HFFc6 (cell line): ENCODE results near the gene LHX1. TPM values are rescaled to one million over a fixed set of nuclear protein-coding genes. Genes with fewer than 3 reads are reported as not detected.

Source experiments
- DNase-seq: peaks from one replicate; pipeline ENCODE4 v3.0.0-alpha.2; 2018
- H3K27ac Mint-ChIP-seq: 2 replicates; pipeline ENCODE4 v1.8.0; 2020; ENCODE audit warnings: mild to moderate bottlenecking, mixed read lengths
- H3K27me3 Mint-ChIP-seq: 2 replicates; pipeline ENCODE4 v1.8.0; 2021; ENCODE audit warnings: mild to moderate bottlenecking, moderate library complexity, mixed read lengths; ENCODE audit not compliant: insufficient read depth
- H3K36me3 Mint-ChIP-seq: 2 replicates; pipeline ENCODE4 v1.8.0; 2021; ENCODE audit warnings: low read depth, mixed read lengths
- H3K4me1 Mint-ChIP-seq: 2 replicates; pipeline ENCODE4 v1.8.0; 2020; ENCODE audit warnings: low read depth, mixed read lengths
- H3K4me3 Mint-ChIP-seq: 2 replicates; pipeline ENCODE4 v1.8.0; 2020; ENCODE audit warnings: mild to moderate bottlenecking, moderate library complexity, mixed read lengths
- H3K9me3 Mint-ChIP-seq: 2 replicates; pipeline ENCODE4 v1.8.0; 2020; ENCODE audit warnings: mild to moderate bottlenecking, mixed read lengths
- CTCF ChIP-seq: fragments of 200-600 bp; sonication (generic); IDR thresholded peaks from 2 replicates; pipeline ENCODE4 v1.5.0; 2021; ENCODE audit warnings: antibody characterized with exemption, mild to moderate bottlenecking
- total RNA-seq, 6 experiments: library from RNA; stranded (reverse); fragmentation: NEBNext Ultra II Directional; extraction: Animal tissue kit (Norgen Biotek cat#: 25700); gene quantifications; 2 replicates in 1 of 6; 3 replicates in 5 of 6; pipeline ENCODE4 v1.2.3, GENCODE V29; 2021

The LHX1 gene
- total RNA-seq, 6 experiments from 2014 or later = 0.13 TPM; not detected in 5

- Mint-ChIP-seq H3K27me3 (peaks cover 61% of the 10 kb centered on the region), H3K4me1 (peaks cover 18% of the 10 kb centered on the region), H3K36me3 (peaks cover 6% of the 10 kb centered on the region; the same call in 1 of the 2 replicates), H3K9me3 (no peaks in the 10 kb centered on the region), H3K27ac (no peak overlapping the region), H3K4me3 (no peak overlapping the region)
- DNase-seq = no peak
- TF ChIP-seq CTCF = no peak
Measured at GRCh38 chr17:36945140-36945539, 7.9 kb downstream of the LHX1 start.

- Mint-ChIP-seq H3K4me3 (no peak overlapping the region), H3K27me3 (peaks cover 52% of the 10 kb centered on the region), H3K36me3 (peaks cover 10% of the 10 kb centered on the region; the same call in 1 of the 2 replicates), H3K4me1 (peaks cover 28% of the 10 kb centered on the region), H3K9me3 (no peaks in the 10 kb centered on the region), H3K27ac (no peak overlapping the region)
- no peak for TF ChIP-seq CTCF
- no peak for DNase-seq
Measured at GRCh38 chr17:36945959-36946725, 8.9 kb downstream of the LHX1 start.

- Mint-ChIP-seq H3K9me3 (no peaks in the 10 kb centered on the region), H3K36me3 (peaks cover 10% of the 10 kb centered on the region; the same call in 1 of the 2 replicates), H3K27me3 (peaks cover 46% of the 10 kb centered on the region), H3K4me1 (peaks cover 29% of the 10 kb centered on the region), H3K4me3 (no peak overlapping the region), H3K27ac (no peak overlapping the region)
- TF ChIP-seq CTCF = no peak
- DNase-seq = no peak
Measured at GRCh38 chr17:36946726-36947091, 9.4 kb downstream of the LHX1 start.

- H3K27me3 Mint-ChIP-seq = peaks cover 42% of the 10 kb centered on the region
- H3K27ac Mint-ChIP-seq = peak overlapping the region; percentile 93
- H3K4me1 Mint-ChIP-seq = peaks cover 34% of the 10 kb centered on the region
- H3K4me3 Mint-ChIP-seq = peak overlapping the region; percentile 93
- peaks cover 24% of the 10 kb centered on the region for H3K36me3 Mint-ChIP-seq
- no peak for TF ChIP-seq CTCF
- no peak for DNase-seq
- H3K9me3 Mint-ChIP-seq = no peaks in the 10 kb centered on the region
Measured at GRCh38 chr17:36947922-36948716, 10.8 kb downstream of the LHX1 start.

GRCh38 chr17:36948717-36949460 lies 11.6 kb downstream of the LHX1 start, which contains the start of gene AATF:
Gene AATF, plus strand, starts transcription at chr17:36948954. Its CDS starts 172 bp downstream, at chr17:36949126.
- TF ChIP-seq CTCF = no peak
- H3K36me3 Mint-ChIP-seq = peaks cover 26% of the 10 kb centered on the region
- H3K27me3 Mint-ChIP-seq = peaks cover 34% of the 10 kb centered on the region
- no peaks in the 10 kb centered on the region for H3K9me3 Mint-ChIP-seq
- peak within 1 kb of the TSS; percentile 93 for H3K4me3 Mint-ChIP-seq
- peak; percentile 93 for DNase-seq
- peaks cover 34% of the 10 kb centered on the region for H3K4me1 Mint-ChIP-seq
- peak within 1 kb of the TSS; percentile 93 for H3K27ac Mint-ChIP-seq
